Lung (tissue), 12 donors: ENCODE results near the gene SNCA. TPM values are rescaled to one million over a fixed set of nuclear protein-coding genes. Genes with fewer than 3 reads are reported as not detected.

Source experiments
- ATAC-seq: fragments of 200-7000 bp; cut with Tn5 transposase; one replicate; pipeline ENCODE4 v1.9.1; 2020; ENCODE audit warnings: moderate number of reproducible peaks; ENCODE audit not compliant: insufficient read depth, low FRiP score
- DNase-seq, 3 donors: peaks; one replicate each; pipeline ENCODE4 v3.0.0-alpha.2; 2013 to 2017
- H3K27ac ChIP-seq, 2 donors: one replicate each; pipeline ENCODE4 v1.5.1; 2013; ENCODE audit warnings: mild to moderate bottlenecking in 2 of 2, moderate library complexity in 2 of 2, control low read depth in 1 of 2, inconsistent platforms in 1 of 2, low read depth in 1 of 2, low read length in 1 of 2
- H3K27me3 ChIP-seq, 3 donors: one replicate each; pipeline ENCODE4 v1.5.1; 2013; ENCODE audit warnings: low read length in 2 of 3; ENCODE audit not compliant: control insufficient read depth in 3 of 3, insufficient read depth in 3 of 3
- H3K36me3 ChIP-seq, 4 donors: one replicate each; pipeline ENCODE4 v1.5.1; 2013; ENCODE audit warnings: low read length in 4 of 4, mild to moderate bottlenecking in 1 of 4, moderate library complexity in 1 of 4; ENCODE audit not compliant: control insufficient read depth in 4 of 4, insufficient read depth in 4 of 4
- H3K4me1 ChIP-seq, 5 donors: one replicate each; pipeline ENCODE4 v1.5.1; 2013; ENCODE audit warnings: low read length in 5 of 5, mild to moderate bottlenecking in 2 of 5, moderate library complexity in 1 of 5; ENCODE audit not compliant: control insufficient read depth in 5 of 5, insufficient read depth in 5 of 5
- H3K4me3 ChIP-seq: one replicate; pipeline ENCODE4 v1.5.1; 2013; ENCODE audit warnings: mild to moderate bottlenecking, control low read depth, moderate library complexity
- H3K9ac ChIP-seq, 2 donors: one replicate each; pipeline ENCODE4 v1.5.1; 2013; ENCODE audit warnings: low read length in 2 of 2, control low read depth in 1 of 2; ENCODE audit not compliant: insufficient read depth in 1 of 2
- H3K9me3 ChIP-seq, 4 donors: one replicate each; pipeline ENCODE4 v1.5.1; 2013; ENCODE audit warnings: low read length in 3 of 4, mild to moderate bottlenecking in 1 of 4, moderate library complexity in 1 of 4; ENCODE audit not compliant: control insufficient read depth in 4 of 4, insufficient read depth in 3 of 4
- CTCF ChIP-seq: IDR thresholded peaks from 2 replicates; pipeline ENCODE4 v1.5.1; 2012; ENCODE audit warnings: mild to moderate bottlenecking; ENCODE audit errors: control extremely low read depth, extremely low read depth
- WGBS, 2 donors: extraction: QIAGEN DNeasy Blood & Tissue Kit; methylation state at CpG; one replicate each; pipeline ENCODE4 v1.1.7; 2013; 5-methylcytosine and 5-hydroxymethylcytosine counted together
- polyA plus RNA-seq, 2 donors: library from polyadenylated mRNA; stranded (reverse); fragments of 200-250 nt; gene quantifications; one replicate each; pipeline ENCODE4 v1.2.1, GENCODE V29; 2013
- total RNA-seq, 2 donors: library from RNA; depleted of rRNA in 1 of 2; stranded (reverse); fragments of >200 nt in 1 of 2; gene quantifications; one replicate each; pipeline ENCODE4 v1.2.1, GENCODE V29; 2014 to 2021
- donor health status: control.
- donor health status: control.
- donor health status: Bipolar disorder and iron deficiency.
- donor health status: healthy.
- donor health status: DM: yes; HTN: yes; CAD: no.

SNCA gene
- total and polyA plus RNA-seq, 4 donors, result 7.1 to 60.4 (median 12.3) TPM

DNA sequence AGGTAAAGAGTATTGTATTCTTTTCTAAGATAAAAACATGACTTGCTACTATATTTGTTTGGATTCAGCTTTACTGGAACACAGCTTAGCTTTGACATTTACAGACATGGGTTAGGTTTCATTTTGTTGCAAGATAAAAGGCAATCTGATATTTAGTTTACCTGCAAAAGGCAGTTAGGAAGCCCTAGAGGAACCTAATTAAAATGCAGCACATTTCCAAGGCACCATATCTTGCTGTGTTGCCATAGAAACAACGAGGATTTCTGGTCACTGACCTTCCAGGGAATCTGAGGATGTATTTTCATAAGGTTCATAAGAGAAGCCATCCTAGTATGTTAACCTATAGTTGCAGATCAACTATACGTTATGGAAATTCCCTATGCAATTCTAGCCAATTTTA is 116.0 kb downstream of the SNCA start:
- 71 to 80% methylated on average over 2 of the region's 2 CpGs for WGBS, 2 donors
- no peaks in the 10 kb centered on the region for H3K9me3 ChIP-seq
- H3K27me3 ChIP-seq, result no peaks in the 10 kb centered on the region
- H3K27ac ChIP-seq, result no peak overlapping the region
- no peak for TF ChIP-seq CTCF
- DNase-seq, result no peak
- no peak for ATAC-seq
- H3K4me1 ChIP-seq, result no peaks in the 10 kb centered on the region
- H3K4me3 ChIP-seq, result no peak overlapping the region
- no peak overlapping the region for H3K9ac ChIP-seq
- H3K36me3 ChIP-seq, result peaks cover 0 to 5% (median 0%) of the 10 kb centered on the region in 4 donors

- Histone ChIP-seq H3K27me3 (no peaks in the 10 kb centered on the region), H3K9me3 (no peaks in the 10 kb centered on the region), H3K4me3 (no peak overlapping the region), H3K9ac (no peak overlapping the region), H3K4me1 (no peaks in the 10 kb centered on the region), H3K36me3 (peaks cover 0 to 5% (median 0%) of the 10 kb centered on the region in 4 donors), H3K27ac (no peak overlapping the region)
- WGBS, 2 donors, result 87 to 88% methylated on average over 7 of the region's 7 CpGs
- ATAC-seq (no peak), DNase-seq (no peak)
- no peak for TF ChIP-seq CTCF
These were observed 117.3 kb downstream of the SNCA start for GRCh38 chr4:89719536-89720090.

- Histone ChIP-seq H3K4me1 (no peaks in the 10 kb centered on the region), H3K9me3 (no peaks in the 10 kb centered on the region), H3K9ac (no peak overlapping the region), H3K27me3 (no peaks in the 10 kb centered on the region), H3K36me3 (no peaks in the 10 kb centered on the region), H3K27ac (no peak overlapping the region), H3K4me3 (no peak overlapping the region)
- 77 to 91% methylated on average over 6 of the region's 6 CpGs for WGBS, 2 donors
- DNase-seq (no peak), ATAC-seq (no peak)
- no peak for TF ChIP-seq CTCF
These were observed 120.1 kb downstream of the SNCA start for GRCh38 chr4:89716893-89717292.

DNA sequence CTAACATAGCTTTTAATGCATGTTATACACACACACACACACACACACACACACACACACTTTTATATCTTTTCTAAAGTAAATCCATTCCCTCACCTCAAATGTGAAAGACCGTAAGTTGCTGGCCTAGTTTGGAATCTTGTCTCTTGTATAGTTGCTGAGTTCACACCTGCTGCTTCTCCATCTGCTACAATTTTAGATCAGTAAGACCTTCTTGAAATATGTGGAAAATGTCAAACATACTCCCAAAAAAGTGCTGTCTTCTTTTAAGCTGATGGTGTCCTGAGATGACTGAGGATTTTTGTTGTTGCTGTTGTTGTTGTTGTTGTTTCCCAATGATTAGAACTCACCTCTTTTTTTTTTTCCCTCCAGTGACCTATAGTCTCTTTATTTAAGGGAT is 121.3 kb downstream of the SNCA start:
- no peak overlapping the region for H3K27ac ChIP-seq
- no peak for ATAC-seq
- 97 to 98% methylated on average over 1 of the region's 1 CpG for WGBS, 2 donors

More for the DNA sequence above, 121.3 kb downstream of the SNCA start:
- Histone ChIP-seq H3K4me3 (no peak overlapping the region), H3K36me3 (no peaks in the 10 kb centered on the region), H3K9me3 (no peaks in the 10 kb centered on the region), H3K4me1 (no peaks in the 10 kb centered on the region), H3K9ac (no peak overlapping the region), H3K27me3 (no peaks in the 10 kb centered on the region)
- TF ChIP-seq CTCF, result no peak
- no peak for DNase-seq
